ENCODE results near the gene PRICKLE3.
"Not testable (repeated sequence)": the region's sequence is repeated elsewhere in the genome, so short reads cannot be mapped to it uniquely, and the experiment has no call there.

The PRICKLE3 gene

DNA sequence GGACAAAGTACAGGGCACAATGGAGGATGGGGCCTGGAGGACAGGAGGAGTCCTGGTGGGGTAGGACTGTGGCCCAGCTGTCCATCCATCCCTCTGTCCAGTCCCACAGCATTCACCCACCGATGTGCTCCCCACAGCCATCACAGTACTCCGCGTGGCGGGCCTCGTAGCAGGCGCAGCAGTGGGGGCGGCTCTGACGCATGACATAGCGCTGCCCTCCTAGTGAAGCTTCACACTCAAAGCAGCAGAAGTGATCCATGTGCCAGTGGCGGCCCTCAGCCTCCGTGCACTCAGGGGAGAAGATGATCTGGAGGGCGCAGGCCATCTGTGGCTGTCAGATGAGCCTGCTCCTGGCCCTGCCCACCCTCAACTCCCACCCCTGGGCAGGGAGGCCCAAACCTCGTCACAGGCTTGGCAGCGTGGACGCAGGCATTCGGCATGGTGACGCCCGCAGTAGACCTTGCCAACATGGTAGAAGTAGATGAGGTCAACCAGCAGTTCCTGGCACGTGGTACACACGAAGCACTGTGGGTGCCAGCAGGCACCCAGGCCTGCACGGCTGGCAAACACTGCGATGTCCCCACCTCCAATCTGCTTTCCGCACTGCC is 8.2 kb downstream of the PRICKLE3 start:
- Histone ChIP-seq H3K27ac (no peak overlapping the region), H3K36me3 (peaks cover 7% of the 10 kb centered on the region), H3K4me3 (ENCODE audit: low read depth, low read length) (no peak overlapping the region), H3K9me3 (ENCODE audit: severe bottlenecking) (no peaks in the 10 kb centered on the region), H3K27me3 (ENCODE audit: insufficient read depth, low read depth, severe bottlenecking) (peaks cover 6% of the 10 kb centered on the region)
- no peak for DNase-seq
- TF ChIP-seq, protein P1, sequence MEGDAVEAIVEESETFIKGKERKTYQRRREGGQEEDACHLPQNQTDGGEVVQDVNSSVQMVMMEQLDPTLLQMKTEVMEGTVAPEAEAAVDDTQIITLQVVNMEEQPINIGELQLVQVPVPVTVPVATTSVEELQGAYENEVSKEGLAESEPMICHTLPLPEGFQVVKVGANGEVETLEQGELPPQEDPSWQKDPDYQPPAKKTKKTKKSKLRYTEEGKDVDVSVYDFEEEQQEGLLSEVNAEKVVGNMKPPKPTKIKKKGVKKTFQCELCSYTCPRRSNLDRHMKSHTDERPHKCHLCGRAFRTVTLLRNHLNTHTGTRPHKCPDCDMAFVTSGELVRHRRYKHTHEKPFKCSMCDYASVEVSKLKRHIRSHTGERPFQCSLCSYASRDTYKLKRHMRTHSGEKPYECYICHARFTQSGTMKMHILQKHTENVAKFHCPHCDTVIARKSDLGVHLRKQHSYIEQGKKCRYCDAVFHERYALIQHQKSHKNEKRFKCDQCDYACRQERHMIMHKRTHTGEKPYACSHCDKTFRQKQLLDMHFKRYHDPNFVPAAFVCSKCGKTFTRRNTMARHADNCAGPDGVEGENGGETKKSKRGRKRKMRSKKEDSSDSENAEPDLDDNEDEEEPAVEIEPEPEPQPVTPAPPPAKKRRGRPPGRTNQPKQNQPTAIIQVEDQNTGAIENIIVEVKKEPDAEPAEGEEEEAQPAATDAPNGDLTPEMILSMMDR (IDR thresholded peaks at IDR 0.05; ENCODE audit: low read depth, low read length) = no peak

DNA sequence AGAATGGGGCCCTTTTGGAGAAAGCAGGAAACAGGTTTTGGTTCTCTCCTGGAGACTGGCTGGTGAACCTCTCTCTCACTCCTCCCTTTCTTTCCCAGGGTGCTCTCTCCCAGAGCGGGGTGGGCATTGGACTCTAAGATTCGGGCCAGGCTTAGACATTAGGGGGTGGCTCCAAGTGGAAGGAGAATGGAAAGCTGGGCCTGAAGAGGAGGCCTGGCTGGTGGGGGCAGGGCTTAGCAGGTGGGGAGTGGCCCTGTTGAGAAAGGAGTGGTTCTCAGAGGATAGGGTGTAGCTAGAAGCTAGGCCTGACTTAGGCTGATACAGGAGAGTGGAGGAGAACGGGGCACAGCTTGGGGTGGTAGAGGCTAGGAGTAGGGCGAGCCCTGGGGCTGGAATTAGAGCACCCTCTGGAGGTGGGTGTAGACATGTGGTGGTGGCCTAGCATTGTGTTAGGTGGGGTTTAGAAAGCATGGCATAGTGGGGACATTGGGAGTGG is 8.8 kb downstream of the PRICKLE3 start:
- peaks cover 10% of the 10 kb centered on the region for H3K27me3 ChIP-seq (ENCODE audit: insufficient read depth, low read depth, severe bottlenecking)
- no peak overlapping the region for H3K4me3 ChIP-seq (ENCODE audit: low read depth, low read length)
- peak; percentile 45 for DNase-seq
- H3K9me3 ChIP-seq (ENCODE audit: severe bottlenecking) = no peaks in the 10 kb centered on the region
- peak overlapping the region; percentile 77 for H3K27ac ChIP-seq
- H3K36me3 ChIP-seq = peaks cover 7% of the 10 kb centered on the region
- TF ChIP-seq, protein P1 (IDR thresholded peaks at IDR 0.05; ENCODE audit: low read depth, low read length) = no peak

DNA sequence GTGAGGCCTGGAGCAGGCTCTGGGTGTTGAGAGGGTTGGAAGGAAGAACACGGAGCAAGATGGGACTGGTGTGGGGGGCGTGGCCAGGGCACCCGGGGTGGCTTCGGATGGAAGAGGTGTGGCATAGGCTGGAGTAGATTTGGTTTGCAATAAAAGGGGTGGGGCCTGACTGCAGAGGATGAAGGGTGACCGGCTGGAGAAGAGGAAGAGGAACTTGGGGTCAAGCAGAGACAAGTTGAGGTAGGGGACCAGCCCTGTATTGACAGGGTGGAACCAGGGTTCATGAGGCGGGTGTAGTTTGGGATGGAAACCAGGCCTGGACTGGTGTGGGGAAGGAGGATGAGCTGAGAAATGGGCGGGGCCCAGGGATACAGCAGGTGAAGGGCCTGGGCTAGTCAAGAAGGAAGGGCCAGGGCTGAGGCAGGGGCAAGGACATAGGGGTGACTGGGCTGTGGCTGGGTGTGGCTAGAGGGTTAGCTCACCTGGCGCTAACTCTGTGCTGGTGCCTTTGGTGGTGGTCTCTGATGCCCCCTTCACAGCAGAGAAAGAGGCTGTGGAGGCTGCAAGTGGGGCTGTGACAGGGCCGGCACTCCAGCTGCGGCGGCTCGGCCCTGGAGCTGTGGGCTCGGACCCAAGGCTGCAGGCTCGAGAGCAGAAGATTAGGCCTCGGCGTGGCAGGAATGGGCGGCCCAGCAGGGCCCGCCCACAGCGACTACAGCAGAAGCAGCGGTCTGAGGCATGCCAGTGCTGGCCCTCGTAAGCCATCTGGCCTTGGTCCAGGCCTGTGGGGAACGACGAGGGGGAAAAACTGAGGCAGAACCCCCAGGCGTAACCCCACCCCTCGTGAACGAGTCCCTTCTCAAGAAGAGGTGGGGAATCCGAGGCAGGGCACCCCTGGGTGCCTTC is 9.5 kb downstream of the PRICKLE3 start:
- TF ChIP-seq, protein P1 (IDR thresholded peaks at IDR 0.05; ENCODE audit: low read depth, low read length) = no peak
- H3K36me3 ChIP-seq = peaks cover 7% of the 10 kb centered on the region
- peak; percentile 67 for DNase-seq
- H3K27ac ChIP-seq = peak overlapping the region; percentile 77
- peaks cover 12% of the 10 kb centered on the region for H3K27me3 ChIP-seq (ENCODE audit: insufficient read depth, low read depth, severe bottlenecking)
- no peak overlapping the region for H3K4me3 ChIP-seq (ENCODE audit: low read depth, low read length)
- no peaks in the 10 kb centered on the region for H3K9me3 ChIP-seq (ENCODE audit: severe bottlenecking)

DNA sequence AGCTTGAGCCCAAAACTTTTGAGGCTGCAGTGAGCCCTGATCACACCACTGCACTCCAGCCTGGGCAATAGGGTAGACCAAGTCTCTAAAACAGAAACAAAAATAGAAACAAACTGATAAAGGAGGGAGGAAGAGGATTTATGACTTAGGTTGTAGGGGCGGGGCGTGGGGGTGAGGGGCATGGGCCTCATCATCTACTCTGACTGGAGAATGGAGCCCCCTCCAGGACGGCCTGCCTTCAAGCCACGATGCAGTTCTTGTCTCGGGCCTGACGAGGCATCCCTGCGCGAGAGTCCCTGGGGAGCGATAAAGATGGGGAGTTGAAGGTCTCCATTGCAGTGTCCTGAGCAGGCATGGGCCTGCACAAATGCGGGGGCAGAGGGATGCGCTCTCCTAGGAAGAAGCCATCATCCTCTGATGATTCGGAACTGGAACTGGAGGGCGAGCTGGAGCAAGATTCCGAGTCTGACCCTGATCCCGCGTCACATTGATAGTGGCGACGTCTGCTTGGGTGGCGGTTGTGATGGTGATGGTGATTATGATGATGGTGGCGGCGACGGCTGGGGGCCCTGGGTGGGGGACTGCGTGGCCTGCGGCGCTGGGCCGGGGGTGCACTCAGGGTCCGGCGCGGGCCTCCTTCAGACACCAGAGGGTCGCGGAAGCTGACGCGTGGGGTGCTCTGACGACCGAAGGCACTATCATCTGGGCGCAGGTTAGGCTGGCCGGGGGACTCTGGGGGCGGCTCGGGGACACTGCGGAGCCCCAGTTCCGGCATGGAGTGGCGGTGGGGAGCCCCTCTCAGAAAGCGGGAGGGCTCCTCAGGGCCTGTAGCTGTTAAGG is 10.5 kb downstream of the PRICKLE3 start:
- TF ChIP-seq, protein P1 (IDR thresholded peaks at IDR 0.05; ENCODE audit: low read depth, low read length) = no peak
- peaks cover 7% of the 10 kb centered on the region for H3K36me3 ChIP-seq
- H3K27ac ChIP-seq = no peak overlapping the region

DNA sequence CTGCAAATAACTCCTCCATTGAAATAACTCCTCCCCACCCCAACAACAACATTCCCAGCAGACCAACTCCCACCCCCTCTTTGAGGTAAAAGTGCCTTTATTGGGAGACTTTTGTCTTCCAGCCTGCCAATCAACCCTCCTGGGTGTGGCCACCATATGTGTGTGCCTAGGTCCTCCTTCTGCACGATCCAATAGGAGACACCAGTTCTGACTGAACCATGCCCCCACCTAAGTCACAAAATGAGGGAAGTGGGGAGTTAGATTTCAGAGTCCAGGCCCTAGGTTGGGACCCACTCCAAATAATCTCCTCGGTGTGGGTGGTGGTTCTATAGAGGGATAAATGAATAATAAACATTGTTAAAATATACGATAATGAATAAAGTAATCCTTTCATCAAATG is 11.4 kb downstream of the PRICKLE3 start:
- Histone ChIP-seq H3K9me3 (ENCODE audit: severe bottlenecking) (no peaks in the 10 kb centered on the region), H3K36me3 (peaks cover 7% of the 10 kb centered on the region)

More for the DNA sequence above, 10.5 kb downstream of the PRICKLE3 start:
- Histone ChIP-seq H3K27me3 (ENCODE audit: insufficient read depth, low read depth, severe bottlenecking) (peaks cover 12% of the 10 kb centered on the region), H3K9me3 (ENCODE audit: severe bottlenecking) (no peaks in the 10 kb centered on the region), H3K4me3 (ENCODE audit: low read depth, low read length) (no peak overlapping the region)
- no peak for DNase-seq

DNA sequence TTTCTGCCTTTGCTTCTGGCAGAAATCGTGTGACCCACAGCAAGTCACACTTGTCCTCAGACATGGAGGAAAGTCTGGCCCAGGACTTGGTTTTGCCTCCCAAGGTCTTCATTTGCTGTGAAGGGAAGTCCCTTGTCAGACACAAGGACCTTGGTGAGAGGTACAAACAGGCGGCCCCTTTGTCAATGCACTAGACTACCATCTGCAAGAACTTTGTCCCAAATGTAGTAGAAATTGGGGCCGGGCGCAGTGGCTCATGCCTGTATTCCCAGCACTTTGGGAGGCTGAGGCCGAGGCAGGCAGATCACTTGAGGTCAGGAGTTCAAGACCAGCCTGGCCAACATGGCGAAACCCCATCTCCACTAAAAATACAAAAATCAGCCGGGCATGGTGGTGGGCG is 12.6 kb downstream of the PRICKLE3 start:
- not testable (repeated sequence) for H3K4me3 ChIP-seq (ENCODE audit: low read depth, low read length)

More for the DNA sequence above, 11.4 kb downstream of the PRICKLE3 start:
- H3K27me3 ChIP-seq (ENCODE audit: insufficient read depth, low read depth, severe bottlenecking) = peaks cover 12% of the 10 kb centered on the region
- TF ChIP-seq, protein P1 (IDR thresholded peaks at IDR 0.05; ENCODE audit: low read depth, low read length) = no peak
- H3K27ac ChIP-seq = no peak overlapping the region
- H3K4me3 ChIP-seq (ENCODE audit: low read depth, low read length) = no peak overlapping the region
- no peak for DNase-seq

More for the DNA sequence above, 12.6 kb downstream of the PRICKLE3 start:
- H3K27ac ChIP-seq; DNase-seq; H3K36me3 ChIP-seq; H3K9me3 ChIP-seq (ENCODE audit: severe bottlenecking): not testable (repeated sequence)
- peaks cover 12% of the 10 kb centered on the region for H3K27me3 ChIP-seq (ENCODE audit: insufficient read depth, low read depth, severe bottlenecking)
